Measurements from ENCODE around the gene ESPL1. TPM values are rescaled to one million over a fixed set of nuclear protein-coding genes. Genes with fewer than 3 reads are reported as not detected.

Gene ESPL1
- total and polyA plus RNA-seq, 3 donors from 2014 or later, result 16.5 to 30.5 (median 24.5) TPM

- WGBS, 2 donors, result 0 to 1% methylated on average over 14 to 42 of the region's 42 CpGs
- intact Hi-C loops (cut with DNase I; ENCODE audit: low total_unique reads), result no loop called here
Measured at GRCh38 chr12:53220694-53221202, 47.4 kb upstream of the ESPL1 start.

GRCh38 chr12:53221203-53222080 is 46.7 kb upstream of the ESPL1 start:
- Histone ChIP-seq H3K27ac (peak overlapping the region; percentile 83 to 95), H3K36me3 (ENCODE audit: low read depth, missing control alignments) (no peaks in the 10 kb centered on the region), H3K27me3 (no peaks in the 10 kb centered on the region), H3K4me1 (peaks cover 22% of the 10 kb centered on the region), H3K9me3 (no peaks in the 10 kb centered on the region), H3K4me3 (peak overlapping the region; percentile 54 to 59)
- peak; percentile 64 for DNase-seq
- TF ChIP-seq CTCF (IDR thresholded peaks at IDR 0.05), result no peak
- no peak for TF ChIP-seq POLR2A (IDR thresholded peaks at IDR 0.05)
- 1 to 2% methylated on average over 16 to 40 of the region's 72 CpGs for WGBS, 2 donors
- intact Hi-C loops (cut with DNase I; ENCODE audit: low total_unique reads), result no loop called here

More at GRCh38 chr12:53220694-53221202, 47.4 kb upstream of the ESPL1 start:
- no peaks in the 10 kb centered on the region for H3K36me3 ChIP-seq (ENCODE audit: low read depth, missing control alignments)
- DNase-seq, result peak; percentile 90
- peak overlapping the region; percentile 54 to 59 for H3K4me3 ChIP-seq
- H3K4me1 ChIP-seq, result peaks cover 22% of the 10 kb centered on the region
- peak overlapping the region; percentile 83 to 95 for H3K27ac ChIP-seq
- no peaks in the 10 kb centered on the region for H3K27me3 ChIP-seq
- no peak for TF ChIP-seq POLR2A (IDR thresholded peaks at IDR 0.05)
- TF ChIP-seq CTCF (IDR thresholded peaks at IDR 0.05), result no peak
- no peaks in the 10 kb centered on the region for H3K9me3 ChIP-seq

- TF ChIP-seq POLR2A (IDR thresholded peaks at IDR 0.05) (no peak), CTCF (IDR thresholded peaks at IDR 0.05) (no peak)
- Histone ChIP-seq H3K9me3 (no peaks in the 10 kb centered on the region), H3K36me3 (ENCODE audit: low read depth, missing control alignments) (no peaks in the 10 kb centered on the region), H3K4me3 (peak overlapping the region; percentile 54 to 59), H3K4me1 (peaks cover 22% of the 10 kb centered on the region), H3K27me3 (no peaks in the 10 kb centered on the region), H3K27ac (peak overlapping the region in 1 of 2 donors; percentile 95)
- intact Hi-C loops (cut with DNase I; ENCODE audit: low total_unique reads), result no loop called here
- no peak for DNase-seq
- 32 to 34% methylated on average over 4 to 5 of the region's 5 CpGs for WGBS, 2 donors
Measured at GRCh38 chr12:53222170-53222721, 45.9 kb upstream of the ESPL1 start.

- Histone ChIP-seq H3K4me3 (no peak overlapping the region), H3K27me3 (no peaks in the 10 kb centered on the region), H3K36me3 (ENCODE audit: low read depth, missing control alignments) (no peaks in the 10 kb centered on the region), H3K4me1 (peaks cover 19% of the 10 kb centered on the region), H3K9me3 (no peaks in the 10 kb centered on the region), H3K27ac (no peak overlapping the region)
- intact Hi-C loops (cut with DNase I; ENCODE audit: low total_unique reads), result no loop called here
- no peak for DNase-seq
- WGBS, 2 donors, result 54 to 62% methylated on average over 4 of the region's 4 CpGs
- no peak for TF ChIP-seq POLR2A (IDR thresholded peaks at IDR 0.05)
- no peak for TF ChIP-seq CTCF (IDR thresholded peaks at IDR 0.05)
Measured at GRCh38 chr12:53222806-53223261, 45.3 kb upstream of the ESPL1 start.
